HG03064 (cell line): ENCODE data around the gene PPARA.

Source experiments
- ATAC-seq: cut with Tn5 transposase; IDR thresholded peaks from one replicate; pipeline ENCODE4 v1.9.1; 2021; ENCODE audit warnings: low read depth; ENCODE audit not compliant: unreplicated experiment

The PPARA gene

GRCh38 chr22:46113910-46114517, 36.3 kb upstream of the PPARA start:
- no peak for ATAC-seq

DNA sequence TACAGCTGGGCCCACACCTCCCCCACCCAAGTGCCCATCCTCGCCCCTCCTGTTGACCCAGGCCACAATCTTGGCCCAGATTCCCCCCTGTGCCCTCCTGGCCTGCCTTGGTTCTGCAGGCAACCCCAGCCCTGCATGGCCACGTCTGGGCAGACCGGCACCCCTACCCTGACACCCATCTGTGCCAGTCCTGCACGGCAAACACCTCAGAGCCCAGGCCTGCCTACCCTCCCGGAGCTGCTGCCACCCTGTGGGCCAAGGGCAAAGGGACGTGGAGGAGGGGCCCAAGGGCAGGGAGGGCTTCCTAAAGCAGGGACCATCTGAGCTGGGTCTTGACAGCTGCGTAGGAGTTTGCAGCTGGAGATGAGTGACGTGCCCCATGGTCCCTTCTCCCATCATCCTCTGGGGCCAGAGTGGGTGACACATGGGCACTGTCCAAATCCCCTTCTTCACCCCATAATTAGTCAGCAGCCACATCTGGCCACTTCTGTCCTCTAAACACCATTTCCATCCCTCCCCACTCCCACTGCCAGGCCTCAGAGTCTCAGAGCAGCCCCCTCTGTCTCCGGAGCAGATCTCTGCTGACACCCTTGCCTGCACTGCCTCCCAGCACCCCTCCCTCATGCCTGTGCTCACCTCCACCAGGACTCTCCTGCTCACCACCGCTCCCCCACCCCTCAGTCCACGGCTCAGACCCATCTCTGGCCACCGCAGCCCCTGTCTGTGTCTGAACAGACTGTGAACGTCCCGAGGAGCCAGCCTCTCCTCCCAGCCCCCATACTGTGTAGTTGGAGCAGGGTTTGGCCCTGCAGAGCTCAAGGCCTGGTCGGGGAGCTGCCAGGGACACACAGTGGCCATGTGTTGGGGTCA, 35.6 kb upstream of the PPARA start:
- no peak for ATAC-seq

DNA sequence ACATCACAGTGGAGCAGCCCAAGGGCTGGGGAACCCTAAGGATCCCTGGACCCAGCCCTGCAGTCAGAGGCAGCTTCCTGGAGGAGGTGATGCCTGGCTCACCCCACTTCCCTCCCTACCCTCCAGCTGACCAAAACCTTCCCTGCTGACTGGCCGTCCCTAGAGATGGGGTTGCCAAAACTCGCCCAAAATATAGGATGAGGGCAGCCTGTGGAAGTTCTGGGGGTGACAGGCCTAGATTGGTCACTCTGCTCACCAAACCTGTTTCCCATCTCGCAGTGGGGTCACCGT, 35.0 kb upstream of the PPARA start:
- ATAC-seq = no peak

DNA sequence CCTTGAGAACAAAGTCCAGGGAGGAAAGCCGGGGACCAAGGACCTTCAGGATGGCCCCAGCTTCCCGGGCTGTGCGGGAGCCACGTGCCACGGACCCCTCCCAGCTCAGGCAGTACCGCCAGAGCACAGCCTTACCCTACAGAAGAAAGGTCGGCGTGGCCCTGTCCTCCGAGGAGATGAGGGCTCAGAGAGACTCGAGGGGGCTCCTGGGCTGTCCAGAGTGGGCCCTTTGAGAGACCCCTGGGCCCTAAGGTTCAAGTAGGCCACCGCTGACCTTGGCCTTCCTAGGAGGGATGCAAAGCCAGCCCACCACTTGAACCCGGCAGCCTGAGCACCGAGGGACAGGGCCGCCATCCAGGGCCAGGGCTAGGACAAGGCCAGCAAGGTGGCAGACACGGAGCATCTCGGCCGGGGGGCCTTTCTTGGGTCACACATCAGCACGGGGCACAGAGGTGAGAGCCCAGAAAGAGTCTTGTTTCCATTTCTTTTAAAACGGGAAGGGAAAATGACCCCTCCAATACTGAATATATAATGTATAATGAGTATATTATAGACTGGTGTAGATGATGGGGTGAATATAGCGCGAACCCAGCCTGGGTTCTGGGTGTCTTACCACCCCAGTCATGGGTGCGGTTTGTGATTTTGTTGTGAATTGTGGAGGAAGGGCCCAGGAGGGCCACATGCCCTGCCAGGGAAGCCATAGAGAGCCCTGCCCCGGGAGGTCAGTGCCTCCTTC, 34.4 kb upstream of the PPARA start:
- no peak for ATAC-seq

DNA sequence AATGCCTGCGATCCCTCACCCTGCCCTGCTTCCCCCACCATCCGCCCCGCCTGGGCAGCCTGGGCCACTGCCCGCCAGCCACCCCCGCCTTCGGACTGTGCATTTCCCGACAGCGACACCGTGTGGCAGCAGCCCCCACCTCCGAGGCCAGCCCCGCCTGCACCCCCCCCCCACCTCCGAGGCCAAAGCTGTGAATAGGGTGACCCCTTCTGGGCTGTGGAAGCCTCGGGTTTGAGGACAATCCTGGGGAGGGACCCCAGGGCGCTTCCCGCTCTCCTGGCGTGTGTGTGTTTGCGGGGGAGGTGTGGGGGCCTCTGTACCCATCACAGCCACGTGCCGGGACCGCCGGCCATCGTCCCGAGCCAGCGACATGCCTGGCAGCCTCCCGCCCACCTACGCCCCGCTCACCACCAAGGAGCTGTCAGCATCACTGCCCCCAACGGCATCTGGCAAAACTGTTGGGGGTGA, 33.8 kb upstream of the PPARA start:
- ATAC-seq = no peak

DNA sequence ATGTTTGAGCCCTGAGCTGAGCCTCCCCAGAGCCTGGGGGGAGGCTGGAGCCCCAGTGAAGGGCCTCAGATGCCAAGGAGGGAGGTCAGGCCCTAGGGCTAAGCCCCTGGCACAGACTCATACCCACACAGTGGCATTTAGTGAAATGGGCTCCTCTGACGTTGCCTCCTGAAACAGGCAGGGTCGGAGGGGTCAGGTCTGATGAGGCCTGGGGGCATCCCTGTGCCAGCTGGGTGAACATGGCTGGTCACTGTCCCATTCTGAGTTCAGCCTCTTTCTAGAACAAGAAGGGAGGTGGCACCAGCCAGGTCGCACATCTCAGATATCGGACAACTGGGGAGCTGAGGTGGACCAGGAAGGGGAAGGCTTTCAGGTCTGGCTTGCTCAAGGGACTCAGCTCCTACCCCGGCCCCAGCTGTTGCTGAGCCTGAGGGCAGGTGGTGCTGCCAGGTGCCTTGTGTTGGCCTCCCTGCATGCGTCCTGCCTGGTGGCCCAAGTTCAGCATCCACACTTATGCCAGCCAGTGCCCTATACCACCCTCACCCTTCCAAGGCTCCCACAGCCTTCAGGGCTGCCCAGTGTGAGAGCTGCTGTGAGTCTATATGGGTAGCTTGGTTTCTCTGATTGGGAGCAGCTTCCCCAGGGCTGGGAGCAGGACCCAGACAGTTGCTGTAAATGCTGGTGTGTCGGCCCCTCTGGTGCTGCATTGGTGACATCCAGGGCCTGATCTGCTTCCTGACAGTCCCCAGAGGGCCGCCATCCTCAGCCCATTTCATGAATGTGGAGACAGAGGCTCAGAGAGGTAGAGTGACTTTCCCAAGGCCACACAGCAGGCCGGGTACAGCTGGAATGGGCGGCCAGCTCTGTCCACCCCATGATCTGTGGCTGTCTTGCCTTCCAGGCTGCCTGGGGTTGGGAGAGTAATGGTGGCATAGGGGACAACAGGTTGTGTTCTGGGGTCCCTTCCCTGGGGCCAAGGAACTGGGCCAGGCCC, 32.8 kb upstream of the PPARA start:
- ATAC-seq = no peak

DNA sequence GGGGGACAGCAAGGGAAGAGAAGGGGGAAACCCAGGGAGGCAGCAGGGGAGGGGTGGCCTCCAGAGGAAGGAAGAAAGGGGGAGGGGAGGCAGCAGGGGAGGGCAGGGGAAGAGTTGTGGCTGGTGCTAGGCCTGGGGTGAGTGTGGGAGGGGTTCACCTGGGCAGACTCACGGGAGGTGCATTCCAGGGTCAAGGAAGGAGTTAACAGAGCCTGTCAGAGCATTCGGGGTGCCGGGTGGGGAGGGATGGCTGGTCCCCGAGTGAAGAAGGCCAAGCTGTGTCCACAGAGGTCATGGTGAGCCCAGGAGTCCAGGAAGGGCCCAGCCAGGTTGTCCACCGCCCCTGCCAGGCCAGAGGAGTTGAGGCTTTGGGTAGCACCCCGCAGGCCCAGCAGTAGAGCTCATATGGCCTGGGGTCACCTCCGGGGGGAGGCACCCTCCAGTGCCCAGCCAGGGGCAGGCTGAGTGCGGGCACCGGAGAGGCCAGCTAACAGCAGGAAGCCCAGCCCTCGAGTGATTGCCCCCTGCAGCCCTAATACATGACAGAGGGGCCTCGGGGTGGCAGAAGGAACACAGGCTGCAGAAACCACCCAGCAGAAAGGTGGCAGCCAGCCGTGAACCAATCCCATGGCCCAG, 31.1 kb upstream of the PPARA start:
- no peak for ATAC-seq

GRCh38 chr22:46119729-46120419, 30.5 kb upstream of the PPARA start:
- ATAC-seq = no peak

DNA sequence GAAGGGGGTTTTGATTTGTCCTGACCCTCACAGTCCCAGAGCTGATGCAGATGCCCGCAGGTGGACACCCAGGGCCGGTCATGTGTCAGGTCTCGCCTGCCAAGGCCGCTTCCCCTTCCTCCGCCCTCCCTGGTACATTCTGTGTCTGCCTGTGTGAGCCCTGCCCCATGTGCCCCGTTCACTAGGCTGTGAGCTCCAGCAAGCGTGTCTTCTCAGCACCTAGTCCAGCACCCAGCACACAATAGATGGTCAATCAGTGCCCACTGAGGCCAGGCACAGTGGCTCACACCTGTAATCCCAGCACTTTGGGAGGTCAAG, 29.9 kb upstream of the PPARA start:
- ATAC-seq = no peak

DNA sequence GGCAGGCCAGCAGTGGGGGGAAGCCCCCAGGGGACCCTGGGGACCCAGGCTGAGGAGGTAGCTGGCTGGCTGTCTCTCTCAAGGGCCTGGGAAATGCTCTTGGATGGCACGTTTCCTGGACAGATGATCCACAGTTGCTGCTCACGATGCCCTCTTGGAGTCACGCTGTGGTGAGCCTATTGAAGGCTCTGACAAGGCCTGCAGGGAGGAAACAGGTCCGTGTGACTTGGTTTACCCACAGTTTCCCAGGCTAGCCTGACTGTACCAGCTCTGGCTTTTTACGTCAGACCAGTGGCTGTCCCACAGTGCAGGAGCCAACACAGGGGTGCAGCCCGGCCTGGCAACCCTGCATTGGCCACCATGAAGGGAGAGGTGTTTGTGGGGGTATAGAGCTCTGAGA, 29.2 kb upstream of the PPARA start:
- no peak for ATAC-seq

GRCh38 chr22:46121523-46122287, 28.6 kb upstream of the PPARA start:
- no peak for ATAC-seq

DNA sequence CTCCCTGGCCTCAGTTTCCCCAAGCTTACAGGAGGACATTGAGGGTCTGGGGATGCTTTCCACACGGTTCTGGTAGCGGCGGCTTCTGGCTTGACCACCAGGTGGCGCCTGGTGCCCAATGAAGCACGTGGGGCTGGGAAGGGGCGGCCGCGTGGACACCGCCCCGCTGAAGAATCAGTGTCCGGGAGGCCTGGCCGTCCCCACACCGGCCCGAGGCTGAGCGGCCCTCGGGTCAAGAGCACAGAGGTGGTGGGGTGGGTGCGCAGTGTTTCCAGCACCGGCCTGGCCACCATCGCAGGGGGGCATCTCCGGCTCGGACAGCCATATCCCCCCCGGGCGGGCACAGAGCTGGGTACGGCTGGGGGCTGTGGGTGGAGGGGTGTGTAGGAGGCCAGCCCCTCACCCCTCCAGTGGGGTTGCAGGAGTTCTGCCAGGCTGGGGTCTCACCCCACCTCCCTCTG, 27.8 kb upstream of the PPARA start:
- no peak for ATAC-seq

DNA sequence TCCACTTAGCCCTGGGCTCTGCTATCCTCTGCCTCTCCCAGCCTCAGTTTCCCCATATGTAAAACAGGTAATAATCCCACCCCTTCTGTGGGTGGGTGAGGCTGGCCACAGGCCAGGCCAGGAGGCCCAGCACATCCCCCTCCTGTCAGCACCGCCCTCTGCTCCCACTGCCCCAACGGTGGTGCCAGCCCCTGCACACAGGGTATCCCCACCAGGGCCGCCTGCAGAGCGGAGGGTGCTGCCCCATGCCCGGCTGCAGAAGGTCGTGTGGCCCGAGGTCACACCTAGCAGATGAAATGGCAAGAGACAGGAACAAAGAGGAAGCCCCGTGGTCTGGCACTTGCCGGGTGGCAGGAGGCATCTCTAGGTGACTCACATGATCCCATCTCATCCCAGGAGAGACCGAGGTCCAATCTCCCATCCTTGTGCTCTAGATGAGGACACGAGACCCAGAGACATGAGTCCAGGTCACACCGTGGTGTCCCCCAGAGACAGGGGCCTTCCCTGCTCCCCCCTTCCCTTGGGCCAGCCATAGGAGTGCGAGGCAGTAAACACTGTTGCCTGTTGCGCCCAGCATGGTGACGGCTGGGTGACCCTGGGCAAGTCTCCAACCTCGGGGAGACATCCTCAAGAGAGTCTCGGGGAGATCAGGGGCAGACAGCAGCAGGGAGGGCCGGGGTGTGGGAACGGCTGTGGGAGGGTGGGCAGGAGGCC, 27.2 kb upstream of the PPARA start:
- ATAC-seq = no peak

GRCh38 chr22:46123694-46124382, 26.5 kb upstream of the PPARA start:
- ATAC-seq = no peak

- ATAC-seq = no peak
Observed at GRCh38 chr22:46124383-46125144, 25.8 kb upstream of the PPARA start.

GRCh38 chr22:46125311-46125710, 25.0 kb upstream of the PPARA start:
- ATAC-seq = no peak
